NCI-H748 (cell line): Measurements from ENCODE around the gene KCNJ8.
"Not testable (repeated sequence)": the region's sequence is repeated elsewhere in the genome, so short reads cannot be mapped to it uniquely, and the experiment has no call there.

Experiments used
- DNase-seq: peaks from one replicate; lab custom pipeline; 2025; ENCODE audit not compliant: unreplicated experiment; lab: John Stamatoyannopoulos, UW

KCNJ8 gene

GRCh38 chr12:21774358-21775132 lies at the start of gene KCNJ8:
Gene KCNJ8 (minus strand): TSS chr12:21774706. CDS start chr12:21773616, 1,090 bp downstream.
- peak; percentile 31 for DNase-seq

DNA sequence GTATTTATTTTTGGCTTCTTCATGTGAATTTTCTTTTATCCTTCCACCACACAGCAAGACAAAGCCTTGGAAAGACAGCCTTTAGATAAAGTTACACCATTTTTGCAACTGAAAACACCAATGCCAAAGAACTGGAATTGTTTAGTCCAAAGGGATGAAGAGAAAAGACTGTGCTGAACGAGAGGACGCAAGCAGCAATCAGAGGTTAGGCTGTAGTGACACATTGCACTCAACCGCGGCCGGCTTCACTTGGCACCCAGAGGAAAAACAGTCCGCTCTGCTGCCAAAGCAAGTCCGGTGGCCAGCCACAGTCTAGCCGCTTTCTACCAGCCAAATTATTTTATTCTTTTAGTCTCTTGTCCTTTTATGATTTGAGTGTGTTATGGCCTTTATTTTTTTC lies 49.1 kb upstream of the KCNJ8 start:
- no peak for DNase-seq

DNA sequence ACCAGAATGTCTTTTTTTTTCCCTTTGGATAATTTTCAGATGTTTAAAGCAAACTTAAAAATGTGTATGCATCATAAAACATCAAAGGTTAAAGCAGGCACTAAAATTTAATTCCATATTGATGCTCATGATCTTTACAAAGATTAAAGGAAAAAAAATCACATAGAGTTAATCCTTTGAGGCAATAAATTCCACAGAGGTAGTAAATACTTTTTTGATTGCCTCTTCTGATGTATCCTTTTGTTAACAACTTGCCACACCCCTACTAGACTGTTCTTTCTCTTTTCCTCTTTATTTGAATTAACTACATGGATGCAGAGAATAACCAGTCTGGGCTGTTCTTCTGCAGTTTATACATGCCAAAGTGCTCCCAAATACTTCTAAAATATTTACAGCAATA lies 45.2 kb upstream of the KCNJ8 start:
- no peak for DNase-seq

DNA sequence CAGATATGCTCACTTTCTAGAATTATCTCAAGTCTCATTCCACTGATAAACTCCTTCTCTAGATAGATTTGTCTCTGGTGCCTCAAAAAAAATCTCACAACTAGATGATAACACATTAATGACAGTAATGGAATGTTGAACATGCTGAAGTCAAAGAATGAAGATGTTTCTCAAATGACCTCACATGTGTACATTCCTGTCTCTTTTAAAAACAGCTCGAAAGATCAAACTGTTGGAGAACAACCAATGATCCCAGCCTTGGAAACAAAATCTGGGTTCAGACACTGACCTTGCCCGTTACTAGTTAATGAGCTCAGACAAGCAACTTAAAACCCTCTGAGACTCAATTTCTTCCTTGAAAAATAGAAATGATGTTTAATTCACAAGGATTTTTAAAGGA lies 44.7 kb upstream of the KCNJ8 start:
- no peak for DNase-seq

- no peak for DNase-seq
Observed at GRCh38 chr12:21818627-21819026, 44.1 kb upstream of the KCNJ8 start.

GRCh38 chr12:21815306-21816062 lies 41.0 kb upstream of the KCNJ8 start:
- DNase-seq: no peak

- DNase-seq: no peak
Observed at GRCh38 chr12:21814814-21815213, 40.3 kb upstream of the KCNJ8 start.

- no peak for DNase-seq
Observed at GRCh38 chr12:21814327-21814726, 39.8 kb upstream of the KCNJ8 start.

DNA sequence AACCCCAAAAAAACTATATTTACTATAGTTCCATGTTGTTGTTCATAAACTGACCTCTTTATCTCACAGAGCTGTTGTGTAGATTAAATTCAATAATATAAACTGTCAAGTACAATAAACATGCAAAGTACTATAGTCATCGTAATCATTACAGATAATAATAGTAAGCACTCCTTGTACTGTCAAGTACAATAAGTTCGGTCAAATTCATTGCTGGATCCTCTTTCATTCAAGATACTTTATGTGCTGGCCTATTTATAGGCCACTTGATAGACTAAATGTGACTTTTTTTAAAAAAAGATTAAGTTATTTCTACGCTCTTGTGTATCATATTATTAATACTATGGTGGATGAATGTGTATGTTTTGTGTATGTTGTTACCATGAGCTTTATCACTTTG lies 39.2 kb upstream of the KCNJ8 start:
- DNase-seq: no peak

DNA sequence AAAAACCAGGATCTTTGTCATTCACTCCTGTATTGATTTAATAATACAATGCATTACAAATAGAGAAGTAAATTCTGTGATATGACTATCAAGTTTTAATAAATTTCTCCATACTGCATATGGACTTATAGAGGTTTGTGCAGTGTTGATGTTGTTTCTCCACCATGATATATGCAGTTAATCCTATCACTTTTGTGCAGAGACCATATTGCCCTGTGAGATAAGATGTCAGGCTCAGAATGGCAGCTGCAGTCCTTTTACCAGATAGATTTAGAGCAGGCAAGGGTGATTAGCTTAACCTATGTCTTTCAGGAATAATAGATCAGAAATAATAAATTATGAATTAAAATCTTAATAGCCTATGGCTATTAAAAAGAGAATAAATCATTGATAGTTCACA lies 38.6 kb upstream of the KCNJ8 start:
- no peak for DNase-seq

DNA sequence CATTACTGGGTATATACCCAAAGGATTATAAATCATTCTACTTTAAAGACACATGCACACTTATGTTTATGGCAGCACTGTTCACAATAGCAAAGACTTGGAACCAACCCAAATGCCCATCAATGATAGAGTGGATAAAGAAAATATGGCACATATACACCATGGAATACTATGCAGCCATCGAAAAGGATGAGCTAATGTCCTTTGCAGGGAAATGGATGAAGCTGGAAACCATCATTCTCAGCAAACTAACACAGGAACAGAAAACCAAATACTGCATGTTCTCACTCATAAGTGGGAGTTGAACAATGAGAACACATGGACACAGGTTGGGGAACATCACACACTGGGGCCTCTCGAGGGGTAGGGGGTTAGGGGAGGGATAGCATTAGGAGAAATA lies 37.8 kb upstream of the KCNJ8 start:
- DNase-seq: not testable (repeated sequence)

DNA sequence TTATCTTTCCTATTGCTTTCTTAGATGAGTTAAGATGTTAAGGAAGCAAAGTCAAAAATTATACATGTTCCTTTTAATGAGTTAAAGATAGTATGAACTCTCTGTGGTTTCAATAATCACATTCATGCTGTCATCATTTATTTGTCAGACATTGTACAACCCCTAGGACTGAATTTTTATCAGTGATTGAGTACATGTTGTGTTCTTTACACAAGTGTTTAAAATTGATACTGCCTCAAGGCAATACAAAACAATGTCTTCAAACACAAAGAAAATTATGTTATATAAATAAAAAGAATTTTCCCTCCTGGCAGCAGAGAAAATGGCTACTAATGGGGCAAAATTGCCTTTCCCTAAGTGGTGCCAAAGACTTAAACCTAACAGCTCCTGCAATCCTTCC lies 34.6 kb upstream of the KCNJ8 start:
- no peak for DNase-seq

DNA sequence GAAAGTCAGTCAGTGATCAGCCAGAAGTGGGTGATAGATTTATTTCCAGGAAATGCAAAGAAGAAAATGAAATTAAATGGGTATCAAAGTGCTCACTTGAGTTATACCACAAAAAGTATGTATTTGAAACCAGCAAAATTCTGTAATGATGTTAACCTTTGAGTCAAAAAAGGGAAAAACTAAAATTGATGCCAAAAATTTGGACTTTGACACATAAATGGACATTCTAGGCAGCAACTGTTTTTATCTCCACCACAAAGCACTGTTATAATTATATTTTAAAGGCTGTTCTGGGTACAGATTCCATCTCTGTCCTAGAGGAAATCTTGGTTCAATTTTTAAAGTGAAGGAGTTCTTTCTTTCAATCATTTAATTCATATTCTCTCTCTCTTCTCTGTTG lies 31.7 kb upstream of the KCNJ8 start:
- DNase-seq: no peak

DNA sequence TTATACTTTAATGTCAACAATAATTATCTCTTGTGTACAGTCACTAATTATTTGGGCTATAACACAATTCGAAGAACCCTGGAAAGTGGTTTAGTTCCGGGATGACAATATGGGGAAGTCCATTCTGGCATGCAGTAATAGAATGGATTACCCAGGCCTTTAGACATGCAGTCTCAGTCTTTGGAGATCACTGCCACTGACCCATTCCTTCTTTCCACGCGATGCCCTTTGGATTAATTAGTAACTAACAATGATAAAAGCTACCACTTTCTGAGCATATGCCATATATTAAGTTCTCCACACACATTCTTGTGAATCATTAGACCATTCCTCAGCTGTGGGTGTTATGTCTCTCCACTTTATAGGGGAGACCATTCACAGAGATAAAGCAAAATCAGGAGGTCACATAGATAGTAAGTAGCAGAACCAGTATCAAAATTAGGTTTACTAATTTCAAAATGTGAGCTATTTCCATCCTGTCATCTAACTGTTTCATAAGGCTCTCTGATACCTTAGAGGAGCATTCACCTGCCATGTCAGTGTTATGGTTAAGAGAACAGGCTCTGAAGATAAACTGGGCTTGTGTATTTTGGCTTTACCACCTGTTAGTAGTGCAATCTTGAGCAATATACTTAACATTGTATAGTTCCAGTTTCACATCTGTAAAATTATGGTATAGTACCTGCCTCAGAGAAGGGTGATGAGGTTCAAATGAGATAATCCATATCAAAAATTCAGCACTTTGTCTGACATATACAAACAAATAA lies 27.2 kb upstream of the KCNJ8 start:
- DNase-seq: no peak

DNA sequence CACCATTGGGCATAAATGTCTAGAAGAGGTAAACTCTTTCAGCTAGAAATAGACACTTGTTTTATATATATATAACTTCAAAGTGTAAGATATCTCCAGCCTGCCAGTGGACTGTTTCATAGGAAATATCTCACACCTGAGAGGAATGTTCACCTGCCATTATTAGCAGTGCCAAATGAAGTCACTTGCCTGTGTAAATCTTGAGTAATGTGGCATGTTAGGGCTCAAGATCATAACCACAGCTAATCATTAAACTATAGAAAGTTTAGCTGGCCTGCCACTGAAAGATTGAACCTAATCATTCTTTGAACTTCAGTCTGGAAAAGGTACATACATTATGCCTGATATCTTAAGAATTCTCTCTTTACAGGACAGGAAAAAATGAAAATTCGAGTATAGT lies 25.5 kb upstream of the KCNJ8 start:
- DNase-seq: no peak

- DNase-seq: no peak
Observed at GRCh38 chr12:21797539-21797938, 23.0 kb upstream of the KCNJ8 start.

- no peak for DNase-seq
Observed at GRCh38 chr12:21795648-21796328, 21.3 kb upstream of the KCNJ8 start.

GRCh38 chr12:21794807-21795595 lies 20.5 kb upstream of the KCNJ8 start:
- DNase-seq: not testable (repeated sequence)

- not testable (repeated sequence) for DNase-seq
Observed at GRCh38 chr12:21789687-21790086, 15.2 kb upstream of the KCNJ8 start.
